Neural crest cell (in vitro differentiated cells): ENCODE data around the gene SPN. TPM values are rescaled to one million over a fixed set of nuclear protein-coding genes. Genes with fewer than 3 reads are reported as not detected.
A peak's percentile ranks its signal among the peaks of the same experiment; 100 is the strongest.

ENCODE experiments used
- DNase-seq: peaks from one replicate; pipeline ENCODE4 v3.0.0; 2021; ENCODE audit warnings: low read depth, mixed read lengths, low spot score
- H3K27ac Mint-ChIP-seq: one replicate; pipeline ENCODE4 v1.8.0; 2021; ENCODE audit warnings: mild to moderate bottlenecking, mixed read lengths; ENCODE audit not compliant: unreplicated experiment
- H3K27me3 Mint-ChIP-seq: 2 replicates; pipeline ENCODE4 v1.8.0; 2021; ENCODE audit warnings: low read depth, mild to moderate bottlenecking, mixed read lengths
- H3K36me3 Mint-ChIP-seq: 2 replicates; pipeline ENCODE4 v1.8.0; 2021; ENCODE audit warnings: low read depth, mild to moderate bottlenecking, mixed read lengths
- H3K4me1 Mint-ChIP-seq: 2 replicates; pipeline ENCODE4 v1.8.0; 2021; ENCODE audit warnings: mixed read lengths
- H3K4me3 Mint-ChIP-seq: one replicate; pipeline ENCODE4 v1.8.0; 2021; ENCODE audit warnings: mild to moderate bottlenecking, mixed read lengths
- H3K9me3 Mint-ChIP-seq: 2 replicates; pipeline ENCODE4 v1.8.0; 2021; ENCODE audit warnings: mixed read lengths
- CTCF ChIP-seq: fragments of 200-600 bp; sonication (generic); conservative IDR thresholded peaks from 2 replicates; pipeline ENCODE4 v1.5.0; 2021; ENCODE audit warnings: antibody characterized with exemption, mild to moderate bottlenecking
- total RNA-seq: library from RNA; stranded (reverse); gene quantifications from 2 replicates; pipeline ENCODE4 v1.2.1, GENCODE V29; 2021

SPN gene
- total RNA-seq, 1 donor from 2014 or later = 0.16 TPM

- Mint-ChIP-seq H3K4me3 (peak overlapping the region; percentile 1), H3K27me3 (peaks cover 6% of the 10 kb centered on the region), H3K36me3 (no peaks in the 10 kb centered on the region), H3K9me3 (peaks cover 6% of the 10 kb centered on the region), H3K27ac (peak overlapping the region; percentile 3), H3K4me1 (peaks cover 27% of the 10 kb centered on the region)
- TF ChIP-seq CTCF = peak; percentile 76
- DNase-seq = peak; percentile 26
Observed at GRCh38 chr16:29710227-29711219, 47.5 kb downstream of the SPN start.

- Mint-ChIP-seq H3K27me3 (peaks cover 6% of the 10 kb centered on the region), H3K4me3 (no peak overlapping the region), H3K27ac (no peak overlapping the region), H3K4me1 (peaks cover 22% of the 10 kb centered on the region), H3K36me3 (no peaks in the 10 kb centered on the region), H3K9me3 (peaks cover 6% of the 10 kb centered on the region)
- no peak for DNase-seq
- TF ChIP-seq CTCF = no peak
Observed at GRCh38 chr16:29712809-29713208, 49.8 kb downstream of the SPN start.

GRCh38 chr16:29714396-29714795 lies 51.3 kb downstream of the SPN start:
- no peak overlapping the region for H3K27ac Mint-ChIP-seq
- DNase-seq = no peak
- no peak overlapping the region for H3K4me3 Mint-ChIP-seq
- peaks cover 6% of the 10 kb centered on the region for H3K9me3 Mint-ChIP-seq
- H3K36me3 Mint-ChIP-seq = no peaks in the 10 kb centered on the region
- H3K27me3 Mint-ChIP-seq = peaks cover 6% of the 10 kb centered on the region
- H3K4me1 Mint-ChIP-seq = peaks cover 15% of the 10 kb centered on the region
- TF ChIP-seq CTCF = no peak

- Mint-ChIP-seq H3K4me3 (no peak overlapping the region), H3K27ac (no peak overlapping the region), H3K27me3 (peaks cover 2% of the 10 kb centered on the region), H3K4me1 (peaks cover 11% of the 10 kb centered on the region), H3K36me3 (no peaks in the 10 kb centered on the region), H3K9me3 (peaks cover 3% of the 10 kb centered on the region)
- no peak for DNase-seq
- no peak for TF ChIP-seq CTCF
Observed at GRCh38 chr16:29714972-29715371, 51.9 kb downstream of the SPN start.

GRCh38 chr16:29717113-29717512 lies 54.1 kb downstream of the SPN start:
- no peak overlapping the region for H3K4me3 Mint-ChIP-seq
- H3K36me3 Mint-ChIP-seq = no peaks in the 10 kb centered on the region
- no peaks in the 10 kb centered on the region for H3K9me3 Mint-ChIP-seq
- no peaks in the 10 kb centered on the region for H3K27me3 Mint-ChIP-seq
- H3K4me1 Mint-ChIP-seq = peaks cover 11% of the 10 kb centered on the region
- no peak overlapping the region for H3K27ac Mint-ChIP-seq
- no peak for TF ChIP-seq CTCF
- no peak for DNase-seq
